HG02588 (cell line): ENCODE results near the gene DIABLO.
"Not testable (repeated sequence)": the region's sequence is repeated elsewhere in the genome, so short reads cannot be mapped to it uniquely, and the experiment has no call there.

Experiments used
- ATAC-seq: cut with Tn5 transposase; IDR thresholded peaks from one replicate; pipeline ENCODE4 v1.9.1; 2021; ENCODE audit warnings: mild to moderate bottlenecking, moderate library complexity; ENCODE audit not compliant: unreplicated experiment

DIABLO gene

DNA sequence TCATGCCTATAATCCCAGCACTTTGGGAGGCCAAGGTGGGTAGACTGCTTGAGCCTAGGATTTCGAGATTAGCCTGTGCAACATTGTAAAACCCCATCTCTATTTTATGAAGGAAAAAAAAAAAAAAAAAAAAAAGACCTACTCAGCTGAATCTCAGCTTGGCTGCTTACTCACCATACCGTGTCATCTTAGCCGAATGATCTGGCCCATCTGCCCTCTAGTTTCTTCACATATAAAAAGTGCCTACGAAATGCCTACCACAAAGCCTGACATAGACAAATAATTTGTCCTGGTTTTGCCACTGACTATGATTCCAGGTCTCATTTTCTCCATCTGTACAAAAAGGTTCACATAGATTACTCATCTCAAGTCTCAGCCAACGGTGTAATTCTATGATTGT is 10.1 kb downstream of the DIABLO start:
- no peak for ATAC-seq

DNA sequence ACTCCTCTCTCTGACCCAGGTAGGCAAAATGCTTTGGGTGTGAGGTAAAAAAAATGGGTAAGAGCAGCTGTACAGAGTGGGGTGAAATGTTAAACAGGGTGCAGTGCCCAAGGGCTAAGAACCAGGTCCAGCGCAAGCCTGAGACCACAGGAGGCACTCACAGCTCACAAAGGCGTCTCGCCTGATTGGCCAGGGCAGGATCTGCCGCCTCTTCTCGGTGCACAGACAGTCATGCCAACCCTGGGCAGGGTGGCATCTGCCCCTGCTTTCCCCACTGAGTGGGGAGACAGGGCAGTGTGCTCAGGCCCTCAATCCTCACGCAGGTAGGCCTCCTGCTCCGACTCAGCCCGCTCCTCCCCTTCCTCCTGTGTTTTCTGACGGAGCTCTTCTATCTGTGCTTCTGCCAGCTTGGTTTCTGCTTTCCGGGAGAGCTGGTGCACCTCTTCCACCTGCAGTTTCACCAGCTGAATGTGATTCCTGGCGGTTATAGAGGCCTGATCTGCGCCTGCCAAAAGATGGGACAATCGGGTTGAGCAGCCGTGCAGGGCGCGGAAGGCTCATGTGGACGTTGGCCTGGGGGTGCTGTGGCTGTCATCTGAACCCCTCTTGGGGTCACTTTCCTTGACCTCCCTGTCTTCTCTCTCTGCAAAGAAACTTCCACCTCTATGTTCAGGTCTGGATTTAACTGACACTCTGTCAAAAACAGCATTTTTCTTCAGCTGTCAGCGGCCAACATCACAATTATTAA is 17.6 kb downstream of the DIABLO start:
- no peak for ATAC-seq

DNA sequence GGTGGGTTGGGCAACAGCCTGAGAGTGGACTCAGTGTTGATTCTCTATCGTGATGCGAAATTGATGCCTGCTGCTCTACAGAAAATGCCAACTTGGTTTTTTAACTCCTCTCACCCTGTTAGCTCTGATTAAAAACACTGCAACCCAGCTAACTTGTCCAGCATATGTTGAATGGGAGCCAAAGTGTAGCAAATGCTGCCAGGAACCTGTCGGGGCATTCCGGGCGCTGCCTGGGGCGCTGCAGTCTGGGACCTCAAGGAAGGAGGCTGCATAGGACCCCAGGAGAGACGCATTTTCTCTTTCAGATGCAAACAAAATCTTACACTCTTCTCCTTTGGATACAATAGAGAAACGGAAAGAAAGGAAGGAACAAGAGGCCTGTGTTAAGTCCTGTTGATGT is 18.5 kb downstream of the DIABLO start:
- ATAC-seq: no peak

DNA sequence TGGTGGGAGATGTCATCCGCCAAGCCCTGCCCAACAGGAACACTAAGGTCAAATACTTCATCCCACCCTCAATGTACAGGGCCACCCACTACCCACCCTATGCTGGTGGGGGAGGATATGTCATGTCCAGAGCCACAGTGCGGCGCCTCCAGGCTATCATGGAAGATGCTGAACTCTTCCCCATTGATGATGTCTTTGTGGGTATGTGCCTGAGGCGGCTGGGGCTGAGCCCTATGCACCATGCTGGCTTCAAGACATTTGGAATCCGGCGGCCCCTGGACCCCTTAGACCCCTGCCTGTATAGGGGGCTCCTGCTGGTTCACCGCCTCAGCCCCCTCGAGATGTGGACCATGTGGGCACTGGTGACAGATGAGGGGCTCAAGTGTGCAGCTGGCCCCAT is 18.9 kb downstream of the DIABLO start:
- ATAC-seq: no peak

DNA sequence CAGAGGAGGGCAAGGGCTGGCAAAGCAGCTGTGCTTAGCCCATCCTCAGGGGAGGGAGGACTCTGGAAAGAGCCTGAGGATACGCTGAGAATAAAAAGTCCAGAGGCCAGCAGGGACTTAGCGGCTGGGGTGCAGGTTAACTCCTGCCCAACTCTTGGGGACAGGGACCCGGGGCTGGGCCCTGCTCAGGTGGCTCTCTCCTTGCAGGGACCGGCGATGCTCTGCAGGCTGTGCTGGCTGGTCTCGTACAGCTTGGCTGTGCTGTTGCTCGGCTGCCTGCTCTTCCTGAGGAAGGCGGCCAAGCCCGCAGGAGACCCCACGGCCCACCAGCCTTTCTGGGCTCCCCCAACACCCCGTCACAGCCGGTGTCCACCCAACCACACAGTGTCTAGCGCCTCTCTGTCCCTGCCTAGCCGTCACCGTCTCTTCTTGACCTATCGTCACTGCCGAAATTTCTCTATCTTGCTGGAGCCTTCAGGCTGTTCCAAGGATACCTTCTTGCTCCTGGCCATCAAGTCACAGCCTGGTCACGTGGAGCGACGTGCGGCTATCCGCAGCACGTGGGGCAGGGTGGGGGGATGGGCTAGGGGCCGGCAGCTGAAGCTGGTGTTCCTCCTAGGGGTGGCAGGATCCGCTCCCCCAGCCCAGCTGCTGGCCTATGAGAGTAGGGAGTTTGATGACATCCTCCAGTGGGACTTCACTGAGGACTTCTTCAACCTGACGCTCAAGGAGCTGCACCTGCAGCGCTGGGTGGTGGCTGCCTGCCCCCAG is 19.6 kb downstream of the DIABLO start:
- ATAC-seq: no peak

DNA sequence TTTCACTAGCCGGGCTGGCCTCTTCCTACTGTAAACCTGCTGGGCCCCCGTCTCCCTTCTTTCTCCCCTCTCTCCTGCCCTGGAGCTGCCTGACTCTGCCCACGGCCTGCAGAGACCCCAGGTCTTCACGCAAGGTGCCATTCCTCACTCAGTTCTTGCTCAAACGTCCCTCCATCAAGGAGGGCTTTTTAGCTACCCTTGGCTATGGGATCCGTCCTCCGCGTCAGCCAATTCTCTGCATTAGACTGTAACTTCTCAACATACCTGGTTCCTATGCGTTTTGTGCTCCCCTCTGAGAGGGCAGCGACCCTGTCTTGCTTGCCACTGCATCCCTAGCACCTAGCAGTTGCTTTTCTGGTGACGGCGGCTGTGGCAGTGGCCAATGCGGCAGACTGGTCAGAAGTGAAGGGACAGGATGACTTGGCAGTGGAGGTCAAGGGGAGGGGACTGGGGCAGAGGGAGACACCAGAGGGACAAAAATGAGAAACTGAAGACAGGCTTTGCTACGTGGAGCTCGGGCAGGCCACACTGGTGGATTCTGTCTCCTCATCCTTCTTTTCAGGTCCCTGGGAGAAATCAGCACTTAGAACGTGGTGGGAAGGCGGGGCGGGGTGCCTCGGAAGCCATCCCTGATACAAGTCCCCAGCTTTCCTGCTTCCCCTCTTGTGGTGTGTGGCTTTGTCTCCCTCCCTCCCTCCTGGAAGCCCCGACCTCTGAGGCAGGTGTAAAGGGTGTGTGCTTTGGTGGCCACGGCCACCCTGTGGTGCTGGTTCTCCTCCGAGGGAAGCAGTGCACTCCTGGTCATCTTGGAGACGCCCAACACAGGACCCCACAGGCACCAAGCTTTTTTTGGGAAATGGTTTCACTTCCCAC is 20.6 kb downstream of the DIABLO start:
- ATAC-seq: no peak

DNA sequence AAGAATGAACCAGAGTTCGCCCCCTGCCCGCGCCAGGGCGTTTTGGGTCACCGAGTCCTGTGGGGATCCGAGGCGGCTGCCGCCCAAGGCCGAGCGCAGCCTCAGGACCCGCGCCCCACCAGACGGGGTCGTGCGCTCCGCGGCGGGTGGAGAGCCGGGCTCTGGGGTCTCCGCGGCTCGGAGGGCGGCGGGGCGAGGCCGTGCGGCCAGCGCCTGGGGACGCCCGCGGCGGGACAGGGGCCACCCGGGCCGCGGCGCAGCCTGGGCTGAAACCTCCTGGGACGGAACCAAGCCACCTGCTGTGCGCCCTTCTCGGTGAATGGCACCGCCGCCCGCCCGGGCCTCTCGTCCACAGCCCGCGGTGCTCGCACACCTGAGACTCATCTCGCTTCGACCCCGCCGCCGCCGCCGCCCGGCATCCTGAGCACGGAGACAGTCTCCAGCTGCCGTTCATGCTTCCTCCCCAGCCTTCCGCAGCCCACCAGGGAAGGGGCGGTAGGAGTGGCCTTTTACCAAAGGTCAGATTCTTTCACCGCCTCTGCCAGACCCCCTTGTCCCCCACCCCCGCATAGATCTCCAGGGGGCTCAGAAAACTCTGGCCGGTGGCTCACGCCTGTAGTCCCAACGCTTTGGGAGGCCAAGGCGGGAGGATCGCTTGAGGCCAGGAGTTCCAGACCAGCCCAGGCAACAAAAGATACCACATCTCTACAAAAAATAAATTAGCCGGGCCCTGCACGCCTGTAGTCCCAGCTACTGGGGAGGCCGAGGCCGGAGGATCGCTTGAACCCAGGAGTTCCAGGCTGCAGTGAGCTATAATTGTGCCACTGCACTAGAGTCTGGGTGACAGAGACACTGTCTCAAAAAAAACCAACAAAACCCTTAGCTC is 21.4 kb downstream of the DIABLO start:
- ATAC-seq: no peak

DNA sequence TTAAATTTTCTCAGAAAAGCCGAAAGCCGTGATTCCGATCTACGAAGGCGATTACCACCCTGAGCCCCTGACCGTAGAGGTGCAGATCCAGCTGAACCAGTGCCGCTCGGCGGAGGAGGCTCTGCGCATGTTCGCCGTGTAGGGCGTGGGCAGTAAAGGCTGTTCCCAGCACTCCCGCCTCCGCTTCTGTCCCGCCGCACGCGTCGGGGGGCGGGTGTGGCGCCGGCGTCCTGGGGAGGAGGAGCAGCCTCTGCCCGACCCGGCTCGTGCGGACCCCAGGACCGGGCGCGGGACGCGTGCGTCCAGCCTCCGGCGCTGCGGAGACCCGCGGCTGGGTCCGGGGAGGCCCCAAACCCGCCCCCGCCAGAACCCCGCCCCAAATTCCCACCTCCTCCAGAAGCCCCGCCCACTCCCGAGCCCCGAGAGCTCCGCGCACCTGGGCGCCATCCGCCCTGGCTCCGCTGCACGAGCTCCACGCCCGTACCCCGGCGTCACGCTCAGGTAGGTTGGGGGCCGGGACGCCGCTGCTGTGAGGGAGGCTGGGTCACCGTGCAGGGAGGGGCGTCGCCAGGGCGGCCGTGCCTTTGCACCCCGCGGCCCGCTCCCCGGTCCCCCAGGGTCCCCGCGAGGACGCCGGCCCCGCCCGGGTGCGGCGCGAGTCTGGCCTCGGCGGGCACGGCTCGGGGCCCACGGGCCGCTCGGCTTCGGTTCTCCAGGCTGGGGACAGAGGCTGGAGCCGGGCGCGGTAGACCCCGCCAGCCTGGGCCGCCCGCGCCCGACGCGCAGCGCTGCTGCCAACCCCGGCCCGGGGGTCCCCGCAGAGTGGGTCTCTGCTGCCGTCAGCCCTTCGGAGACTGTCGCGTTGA is 22.3 kb downstream of the DIABLO start, which contains the start of gene B3GNT4:
TSS of gene B3GNT4 (plus strand) at position 409 of the 866 bp plus-strand sequence. CDS start 910 bp downstream, outside the sequence.
- ATAC-seq: no peak

DNA sequence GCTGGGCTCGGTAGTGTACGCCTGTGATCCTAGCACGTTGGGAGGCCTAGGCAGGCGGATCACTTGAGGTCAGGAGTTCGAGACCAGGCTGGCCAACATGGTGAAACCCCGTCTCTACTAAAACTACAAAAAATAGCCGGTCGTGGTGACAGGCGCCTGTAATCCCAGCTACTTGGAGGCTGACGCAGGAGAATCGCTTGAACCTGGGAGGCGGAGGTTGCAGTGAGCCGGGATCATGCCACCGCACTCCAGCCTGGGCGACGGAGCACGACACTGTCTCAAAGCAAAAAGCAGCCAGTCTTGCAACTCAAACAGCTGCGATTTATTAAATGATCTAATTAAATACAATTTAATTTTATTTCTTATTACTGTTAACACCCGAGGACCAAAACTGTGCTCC is 23.0 kb downstream of the DIABLO start:
- not testable (repeated sequence) for ATAC-seq

DNA sequence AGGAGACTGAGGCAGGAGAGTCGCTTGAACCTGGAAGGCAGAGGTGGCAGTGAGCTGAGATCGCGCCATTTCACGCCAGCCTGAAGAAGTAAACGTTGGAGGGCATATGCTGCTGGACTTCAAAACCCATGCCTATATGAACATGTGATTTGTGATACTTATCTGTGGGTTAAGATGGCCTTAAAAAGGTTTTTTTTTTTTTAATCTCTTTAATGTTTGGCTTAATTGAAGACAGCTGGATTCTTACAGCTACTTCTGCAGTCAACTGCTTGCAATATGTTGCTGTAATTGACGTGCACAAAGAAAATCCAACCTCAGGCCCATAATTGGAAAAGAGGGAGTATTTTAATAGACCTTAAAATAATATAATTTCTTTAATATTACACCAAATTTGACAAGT is 23.8 kb downstream of the DIABLO start:
- no peak for ATAC-seq

DNA sequence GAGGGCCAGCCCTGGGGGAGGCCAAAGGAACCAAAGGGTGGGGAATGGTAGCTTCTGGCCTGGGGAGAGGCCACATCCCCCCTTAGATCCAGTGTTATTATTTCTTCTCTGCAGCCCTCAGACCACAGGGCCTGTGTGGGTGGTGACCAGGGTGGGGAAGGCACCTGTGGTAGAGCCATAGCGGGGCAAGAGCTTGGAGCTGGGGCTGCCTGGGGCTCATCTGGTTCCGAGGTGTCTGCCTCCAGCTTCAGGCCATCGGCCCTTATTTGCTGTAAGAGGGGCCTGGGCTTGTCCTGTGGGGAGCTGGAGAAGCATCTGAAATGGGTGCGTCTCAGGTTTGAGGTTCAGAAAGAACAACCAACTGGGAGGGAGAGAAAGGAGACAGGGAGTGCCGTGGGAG is 24.5 kb downstream of the DIABLO start:
- ATAC-seq: no peak

DNA sequence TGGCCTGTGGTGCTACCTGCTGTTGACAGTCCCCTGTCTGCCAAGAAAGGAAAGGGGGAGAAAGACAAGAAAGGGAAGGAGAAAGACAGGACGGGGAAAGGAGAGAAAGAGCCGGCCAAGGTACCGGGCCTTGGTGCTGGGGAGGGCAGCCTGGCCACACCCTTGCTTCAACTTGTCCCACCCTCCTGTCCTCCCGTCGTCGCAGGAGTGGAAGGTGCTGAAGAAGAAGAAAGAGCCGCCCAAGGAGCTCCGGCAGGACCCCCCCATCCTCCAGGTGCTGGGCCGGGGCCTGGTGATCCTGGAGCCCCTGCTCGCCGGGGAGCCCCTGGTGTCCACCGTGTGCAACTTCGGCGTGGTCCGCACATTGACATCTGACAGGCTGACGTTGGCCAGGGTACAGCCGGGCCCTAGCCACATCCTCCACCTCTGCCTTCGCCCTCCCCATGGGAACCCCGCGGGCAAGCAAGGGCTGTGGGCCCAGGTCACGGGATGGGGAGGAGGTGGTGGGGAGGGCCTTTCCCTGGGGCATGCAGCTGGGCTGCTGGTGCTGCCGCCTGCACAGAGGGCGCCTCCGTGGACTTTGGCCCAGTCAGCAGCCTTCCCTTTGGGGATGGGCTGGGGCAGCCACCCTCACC is 25.2 kb downstream of the DIABLO start:
- ATAC-seq: no peak

DNA sequence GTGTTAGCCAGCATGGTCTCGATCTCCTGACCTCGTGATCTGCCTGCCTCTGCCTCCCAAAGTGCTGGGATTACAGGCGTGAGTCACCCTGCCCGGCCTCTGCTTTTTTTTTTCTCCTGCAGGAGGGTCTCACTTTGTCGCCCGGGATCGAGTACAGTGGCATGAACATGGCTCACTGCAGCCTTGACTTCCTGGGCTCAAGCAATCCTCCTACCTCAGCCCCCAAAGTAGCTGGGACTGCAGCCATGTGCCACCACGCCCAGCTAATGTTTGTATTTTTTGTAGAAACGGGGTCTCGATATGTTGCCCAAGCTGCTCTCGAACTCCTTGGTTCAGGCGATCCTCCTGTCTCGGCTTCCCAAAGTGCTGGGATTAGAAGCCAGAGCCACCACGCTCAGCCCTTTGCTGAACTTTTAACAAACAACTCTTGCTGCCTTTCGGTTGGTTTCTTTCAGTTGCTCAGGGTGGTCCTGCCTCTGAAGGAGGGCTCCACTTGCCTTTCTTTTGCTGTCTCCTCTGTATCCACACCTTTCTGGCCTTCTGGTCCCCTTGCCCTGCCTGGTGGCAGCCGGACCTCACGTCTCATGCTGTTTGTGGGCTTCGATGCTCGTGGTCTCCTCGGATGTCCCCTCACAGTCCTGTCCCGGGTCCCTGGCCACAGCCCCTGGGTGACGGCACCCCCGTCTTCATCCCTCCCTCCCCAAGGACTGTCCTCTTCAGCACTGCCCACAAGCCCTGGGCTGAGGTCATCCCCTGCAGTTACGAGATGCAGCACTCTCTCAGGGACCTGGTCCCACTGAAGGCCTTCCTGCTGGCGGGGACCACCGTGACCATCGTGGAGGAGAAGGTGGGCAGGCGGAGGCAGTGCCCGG is 26.1 kb downstream of the DIABLO start:
- no peak for ATAC-seq

DNA sequence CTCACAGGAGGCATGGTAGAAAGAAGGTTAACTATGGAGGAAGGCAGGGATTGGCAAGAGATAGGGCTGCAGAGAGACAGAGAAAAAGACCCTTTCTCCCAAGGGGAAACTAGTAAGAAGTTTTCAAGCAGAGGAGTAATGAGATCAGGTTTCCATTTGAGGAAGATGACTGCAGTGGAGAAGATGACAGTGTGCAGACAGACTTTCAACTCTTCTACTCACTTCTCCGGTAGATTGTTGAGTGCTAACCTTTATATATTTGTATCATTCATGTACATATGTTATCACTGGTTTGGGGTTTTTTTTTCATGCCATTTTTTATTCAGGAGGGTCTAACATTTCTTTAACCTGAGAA is 28.3 kb downstream of the DIABLO start:
- ATAC-seq: no peak

DNA sequence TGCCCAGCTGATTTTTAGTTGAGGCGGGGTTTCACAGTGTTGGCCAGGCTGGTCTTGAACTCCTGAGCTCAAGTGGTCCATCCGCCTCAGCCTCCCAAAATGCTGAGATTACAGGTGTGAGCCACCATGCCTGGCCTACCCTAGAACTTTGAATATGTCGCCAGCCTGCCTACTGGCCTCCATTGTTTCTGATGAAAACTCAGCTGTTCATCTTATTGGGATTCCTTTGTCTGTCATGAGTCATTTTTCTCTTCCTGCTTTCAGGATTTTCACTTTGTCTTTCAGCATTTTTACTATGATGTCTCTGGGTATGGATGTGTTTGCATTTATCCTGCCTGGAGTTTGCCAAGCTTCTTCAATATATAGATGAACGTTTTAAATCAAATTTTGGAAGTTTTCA is 30.4 kb downstream of the DIABLO start:
- ATAC-seq: no peak

DNA sequence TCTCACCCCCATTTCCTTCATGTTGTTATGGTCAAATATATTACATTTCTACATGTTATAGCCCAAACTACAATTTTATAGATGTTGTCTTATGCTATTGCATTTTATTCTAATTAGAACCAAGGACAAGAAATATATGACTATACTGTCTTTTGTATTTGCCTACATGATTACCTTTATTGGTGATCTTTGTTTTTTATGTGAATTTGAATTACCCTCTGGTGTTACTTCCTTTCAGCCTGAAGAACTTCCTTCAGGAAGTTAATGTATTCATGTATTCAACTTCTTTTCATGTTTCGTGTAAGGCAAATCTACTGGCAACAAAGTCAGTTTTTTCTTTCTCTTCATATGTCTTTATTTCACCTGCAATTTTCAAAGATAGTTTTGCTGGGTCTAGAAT is 31.0 kb downstream of the DIABLO start:
- ATAC-seq: no peak

DNA sequence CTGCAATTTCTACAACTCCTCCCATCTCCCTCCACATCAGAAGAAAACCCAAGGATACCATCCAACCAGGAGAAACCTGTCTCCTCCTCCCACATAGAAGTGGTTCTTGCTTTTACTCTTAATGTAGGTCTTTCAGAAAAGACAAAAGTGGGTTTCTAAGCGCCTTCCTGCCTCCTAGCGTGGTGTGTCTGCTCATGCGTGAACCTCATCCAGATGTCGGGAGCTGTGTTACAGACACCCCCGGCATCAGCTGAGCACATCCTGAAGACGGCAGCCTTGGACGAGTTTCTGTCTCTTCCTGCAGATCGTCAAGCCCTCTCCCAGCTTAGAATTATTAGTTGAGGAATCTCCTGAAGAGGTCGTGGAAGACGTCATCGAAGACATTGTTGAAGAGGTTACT is 33.4 kb downstream of the DIABLO start:
- ATAC-seq: no peak
